T-helper 9 cell (primary cell): ENCODE measurements around the gene FCHO1.
"Not testable (repeated sequence)": the region's sequence is repeated elsewhere in the genome, so short reads cannot be mapped to it uniquely, and the experiment has no call there.

ENCODE experiments used
- DNase-seq: peaks from one replicate; pipeline ENCODE4 v3.0.0-alpha.2; 2020

The FCHO1 gene

DNA sequence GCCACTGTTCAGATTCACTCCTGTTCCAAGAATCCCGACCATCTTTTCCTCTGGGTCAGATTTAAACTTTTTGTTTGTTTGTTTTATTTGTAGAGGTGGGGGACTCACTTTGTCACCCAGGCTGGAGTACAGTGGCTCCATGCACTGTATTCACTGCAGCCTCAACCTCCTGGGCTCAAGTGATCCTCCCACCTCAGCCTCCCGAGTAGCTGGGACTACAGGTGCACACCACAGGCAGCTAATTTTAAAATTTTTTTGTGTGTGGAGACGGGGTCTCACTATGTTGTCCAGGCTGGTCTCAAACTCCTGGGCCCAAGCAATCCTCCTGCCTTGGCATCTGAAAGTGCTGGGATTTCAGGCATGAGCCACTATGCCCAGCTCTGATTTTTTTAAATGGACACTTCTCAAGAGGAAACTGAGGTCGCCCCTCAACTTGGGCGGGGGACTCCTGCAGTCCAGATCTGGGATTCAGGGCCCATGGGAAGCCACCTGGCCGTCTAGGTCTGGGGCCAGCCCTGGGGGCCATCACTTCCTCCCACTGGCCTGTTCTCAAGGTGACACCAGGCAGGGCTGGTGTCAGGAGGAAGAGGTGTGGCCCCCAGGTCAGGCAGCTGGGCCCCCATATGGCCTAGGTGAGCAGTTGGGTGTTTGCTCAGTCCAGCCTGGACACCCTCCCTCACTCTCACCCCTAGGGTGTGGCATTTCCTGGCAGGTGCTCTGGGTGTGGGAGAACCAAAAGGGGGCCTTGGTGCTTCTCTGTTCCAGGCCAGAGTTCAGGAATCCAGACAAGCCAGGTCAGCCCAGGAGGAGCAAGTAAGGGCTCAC lies 44.9 kb downstream of the FCHO1 start:
- no peak for DNase-seq

DNA sequence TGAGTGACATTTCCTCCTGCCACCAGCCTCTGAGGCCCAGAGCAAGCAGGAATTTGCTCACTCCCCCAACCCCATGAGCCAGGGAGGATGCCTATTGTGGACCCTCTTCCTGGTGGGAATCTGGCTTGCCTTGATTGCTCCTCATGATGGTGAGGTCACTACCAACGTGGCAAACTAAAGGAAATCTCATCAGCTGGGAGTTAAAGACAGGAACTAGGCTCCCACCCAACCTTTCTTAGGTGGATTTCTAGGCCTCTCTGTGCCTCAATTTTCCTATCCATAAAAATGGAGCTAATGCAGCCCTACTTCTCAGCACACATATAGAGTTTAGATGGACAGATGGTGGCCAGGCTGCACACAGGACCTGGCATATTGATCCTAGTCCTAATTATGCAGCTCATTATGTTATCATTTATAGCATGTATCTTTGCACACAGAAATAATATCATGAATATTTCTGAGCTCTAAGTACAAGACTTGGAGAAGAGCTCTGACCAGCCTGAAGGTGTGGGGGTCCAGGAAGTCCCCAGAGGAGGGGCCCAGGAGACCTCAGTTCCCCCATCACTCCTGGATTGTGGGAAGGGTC lies 45.7 kb downstream of the FCHO1 start:
- no peak for DNase-seq

DNA sequence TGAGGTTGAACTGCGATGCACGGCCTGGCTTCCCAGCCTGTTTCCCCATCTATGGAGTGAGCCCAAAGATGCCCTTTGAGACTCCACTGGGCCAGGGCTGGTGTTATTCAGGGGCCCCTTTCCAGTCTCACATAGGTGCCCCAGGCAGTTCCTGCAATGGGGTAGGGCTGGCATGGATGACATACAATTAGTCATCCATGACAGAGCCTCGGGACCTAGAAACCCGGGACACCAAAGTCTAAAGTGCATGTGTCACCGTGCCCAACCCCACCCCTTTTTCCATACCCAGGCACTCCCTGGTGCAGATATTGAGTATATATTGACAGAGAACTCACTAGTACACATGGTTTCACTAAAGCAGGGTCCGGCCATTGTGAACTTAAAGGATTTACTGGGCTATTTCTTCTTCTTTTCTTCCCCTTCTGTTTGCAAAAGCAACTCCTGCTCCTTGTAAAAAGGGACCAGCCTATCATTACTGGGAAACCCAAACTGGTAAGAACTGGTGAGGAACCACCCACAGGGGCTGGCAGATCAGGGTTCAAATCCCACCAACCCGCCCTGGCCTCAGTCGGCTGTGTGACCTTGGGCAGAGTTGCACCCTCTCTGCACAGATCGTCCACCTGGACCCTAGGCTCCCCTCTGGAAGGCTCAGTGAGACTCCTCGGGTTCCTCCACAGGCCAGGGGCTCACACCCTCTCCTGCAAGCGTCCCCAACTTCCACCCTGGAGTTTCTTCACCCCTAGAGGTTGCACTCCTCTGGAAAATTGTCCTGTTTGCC lies 46.3 kb downstream of the FCHO1 start:
- DNase-seq: no peak

DNA sequence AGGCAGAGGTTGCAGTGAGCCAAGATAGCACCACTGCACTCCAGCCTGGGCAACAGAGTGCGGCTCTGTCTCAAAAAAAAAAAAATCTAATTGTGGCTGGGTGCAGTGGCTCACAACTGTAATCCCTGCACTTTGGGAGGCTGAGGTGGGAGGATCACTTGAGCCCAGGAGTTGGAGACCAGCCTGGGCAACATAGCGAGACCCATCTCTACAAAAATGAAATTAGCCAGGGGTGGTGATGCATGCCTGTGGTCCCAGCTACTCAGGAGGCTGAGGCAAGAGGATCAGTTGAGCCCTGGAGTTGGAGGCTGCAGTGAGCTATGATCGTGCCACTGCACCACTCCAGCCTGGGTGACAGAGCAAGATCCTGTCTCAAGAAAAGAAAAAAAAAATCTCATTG lies 47.3 kb downstream of the FCHO1 start:
- DNase-seq: not testable (repeated sequence)

DNA sequence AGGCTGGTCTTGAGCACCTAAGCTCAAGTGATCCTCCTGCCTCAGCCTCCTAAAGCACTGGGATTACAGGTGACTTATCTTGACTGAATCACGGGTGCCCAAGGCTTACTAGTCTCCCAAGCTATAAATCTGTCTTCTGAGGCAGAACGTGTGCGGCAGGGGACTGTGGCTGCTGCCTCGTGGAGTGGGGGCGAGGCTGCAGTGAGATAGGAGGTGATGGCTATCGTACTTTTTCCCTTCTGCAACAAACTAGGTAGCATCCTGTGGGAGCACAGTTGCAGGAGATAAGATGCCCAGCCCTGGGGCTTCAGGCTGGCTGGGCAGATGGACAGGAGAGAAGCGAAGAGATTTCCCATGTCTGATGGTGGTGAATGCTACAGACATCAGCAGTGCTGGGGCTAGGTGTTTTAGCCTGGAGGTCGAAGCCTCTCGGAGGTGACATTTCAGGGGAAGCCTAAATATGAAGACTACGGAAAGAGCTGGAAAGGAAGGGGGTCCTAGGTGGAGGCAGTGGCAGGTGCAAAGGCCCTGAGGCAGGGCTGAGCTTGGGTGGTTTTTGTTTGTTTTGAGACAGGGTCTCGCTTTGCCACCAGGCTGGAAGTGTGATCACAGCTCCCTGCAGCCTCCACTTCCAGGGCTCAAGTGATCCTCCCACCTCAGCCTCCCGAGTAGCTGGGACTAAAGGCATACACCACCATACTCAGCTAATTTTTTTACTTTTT lies 51.0 kb downstream of the FCHO1 start:
- DNase-seq: no peak

DNA sequence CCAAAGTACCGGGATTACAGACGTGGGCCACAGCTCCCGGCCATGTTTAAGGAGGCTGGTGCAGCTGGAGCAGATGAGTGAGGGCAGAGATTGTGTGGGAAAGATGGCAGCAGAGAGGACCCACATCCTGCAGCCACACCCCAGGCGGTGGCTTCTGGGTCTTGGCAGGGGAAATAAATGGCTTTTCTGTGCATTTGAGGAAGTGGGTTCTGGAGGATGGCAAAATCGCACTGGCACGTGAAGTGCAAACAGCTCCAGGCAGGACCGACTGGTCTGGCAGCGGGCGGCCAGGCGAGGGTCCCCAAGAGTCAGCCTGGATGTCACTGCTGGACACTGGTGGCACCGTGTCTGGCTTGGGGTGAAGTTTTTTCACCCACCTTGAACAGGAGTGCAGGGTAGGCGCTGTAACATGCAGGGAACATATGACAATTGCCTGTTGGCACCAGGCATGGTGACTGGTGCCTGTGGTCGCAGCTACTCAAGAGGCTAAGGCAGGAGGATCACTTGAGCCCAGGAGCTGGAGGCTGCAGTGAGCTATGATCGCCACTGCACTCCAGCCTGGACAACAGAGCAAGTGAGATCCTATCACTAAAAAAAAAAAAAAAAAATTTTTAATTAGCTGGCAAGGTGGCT lies 52.1 kb downstream of the FCHO1 start:
- DNase-seq: no peak

DNA sequence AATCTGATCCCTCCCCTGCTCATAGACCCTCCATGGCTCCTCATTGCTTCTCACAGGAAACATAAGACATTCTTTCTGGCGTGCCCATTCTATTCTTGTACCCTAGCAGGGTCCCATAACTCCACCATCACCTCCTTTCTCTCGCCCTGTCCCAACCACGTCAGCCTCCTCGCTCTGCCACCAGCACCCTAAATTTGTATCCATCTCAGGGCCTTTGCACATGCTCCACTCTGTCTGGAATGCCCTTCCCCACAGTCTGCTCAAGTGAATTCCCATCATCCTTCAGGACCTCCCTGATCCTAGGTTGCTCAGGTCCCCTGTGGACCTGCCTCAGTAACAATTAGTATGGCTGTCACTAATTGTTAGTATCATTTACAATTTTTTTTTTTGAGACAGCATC lies 54.1 kb downstream of the FCHO1 start:
- no peak for DNase-seq

DNA sequence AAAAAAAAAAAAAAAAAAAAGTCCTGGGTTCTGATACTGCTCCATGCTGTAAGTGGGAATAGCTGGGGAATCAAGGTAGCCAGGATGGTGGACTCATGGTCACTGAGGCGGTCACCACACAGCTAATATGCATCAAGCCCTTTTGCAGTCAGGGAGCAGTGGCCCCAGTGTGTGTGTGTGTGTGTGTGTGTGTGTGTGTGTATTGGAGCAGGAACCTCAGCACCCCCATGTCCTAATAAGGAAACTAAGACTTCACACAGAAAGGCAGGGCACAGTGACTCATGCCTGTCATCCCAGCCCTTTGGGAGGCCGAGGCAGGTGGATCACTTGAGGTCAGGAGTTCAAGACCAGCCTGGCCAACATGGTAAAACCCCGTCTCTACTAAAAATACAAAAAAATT lies 55.7 kb downstream of the FCHO1 start:
- DNase-seq: no peak

DNA sequence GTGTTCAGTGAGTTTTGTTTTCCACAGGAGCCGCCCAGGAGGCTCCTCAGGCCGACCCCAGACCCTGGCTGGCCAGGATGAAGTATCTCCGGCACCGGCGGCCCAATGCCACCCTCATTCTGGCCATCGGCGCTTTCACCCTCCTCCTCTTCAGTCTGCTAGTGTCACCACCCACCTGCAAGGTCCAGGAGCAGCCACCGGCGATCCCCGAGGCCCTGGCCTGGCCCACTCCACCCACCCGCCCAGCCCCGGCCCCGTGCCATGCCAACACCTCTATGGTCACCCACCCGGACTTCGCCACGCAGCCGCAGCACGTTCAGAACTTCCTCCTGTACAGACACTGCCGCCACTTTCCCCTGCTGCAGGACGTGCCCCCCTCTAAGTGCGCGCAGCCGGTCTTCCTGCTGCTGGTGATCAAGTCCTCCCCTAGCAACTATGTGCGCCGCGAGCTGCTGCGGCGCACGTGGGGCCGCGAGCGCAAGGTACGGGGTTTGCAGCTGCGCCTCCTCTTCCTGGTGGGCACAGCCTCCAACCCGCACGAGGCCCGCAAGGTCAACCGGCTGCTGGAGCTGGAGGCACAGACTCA lies 56.5 kb downstream of the FCHO1 start:
- no peak for DNase-seq

DNA sequence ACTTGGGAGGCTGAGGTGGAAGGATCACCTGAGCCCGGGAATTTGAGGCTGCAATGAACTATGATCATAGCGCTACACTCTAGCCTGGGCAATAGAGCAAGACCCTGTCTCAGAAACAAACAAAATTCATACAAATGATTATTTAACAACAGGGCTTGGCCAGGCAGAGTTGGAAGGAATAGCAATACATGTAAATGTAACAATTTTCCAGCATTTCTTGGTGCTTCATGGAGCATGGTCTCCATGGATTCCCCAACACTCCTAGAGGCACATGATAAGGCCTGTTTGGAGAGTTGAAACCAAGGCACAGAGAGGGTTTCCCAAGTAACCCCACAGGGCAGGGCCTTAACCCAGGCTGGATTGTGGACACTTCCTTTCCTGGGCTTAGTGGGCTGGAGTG lies 59.8 kb downstream of the FCHO1 start:
- DNase-seq: no peak

DNA sequence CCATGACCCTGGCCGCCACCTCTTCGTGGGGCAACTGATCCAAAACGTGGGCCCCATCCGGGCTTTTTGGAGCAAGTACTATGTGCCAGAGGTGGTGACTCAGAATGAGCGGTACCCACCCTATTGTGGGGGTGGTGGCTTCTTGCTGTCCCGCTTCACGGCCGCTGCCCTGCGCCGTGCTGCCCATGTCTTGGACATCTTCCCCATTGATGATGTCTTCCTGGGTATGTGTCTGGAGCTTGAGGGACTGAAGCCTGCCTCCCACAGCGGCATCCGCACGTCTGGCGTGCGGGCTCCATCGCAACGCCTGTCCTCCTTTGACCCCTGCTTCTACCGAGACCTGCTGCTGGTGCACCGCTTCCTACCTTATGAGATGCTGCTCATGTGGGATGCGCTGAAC lies 60.4 kb downstream of the FCHO1 start:
- DNase-seq: no peak

DNA sequence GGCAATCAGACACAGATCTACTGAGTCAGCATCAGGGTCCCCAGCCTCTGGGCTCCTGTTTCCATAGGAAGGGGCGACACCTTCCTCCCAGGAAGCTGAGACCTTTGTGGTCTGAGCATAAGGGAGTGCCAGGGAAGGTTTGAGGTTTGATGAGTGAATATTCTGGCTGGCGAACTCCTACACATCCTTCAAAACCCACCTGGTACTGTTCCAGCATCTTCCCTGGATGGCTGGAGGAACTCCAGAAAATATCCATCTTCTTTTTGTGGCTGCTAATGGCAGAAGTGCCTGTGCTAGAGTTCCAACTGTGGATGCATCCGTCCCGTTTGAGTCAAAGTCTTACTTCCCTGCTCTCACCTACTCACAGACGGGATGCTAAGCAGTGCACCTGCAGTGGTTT lies 60.8 kb downstream of the FCHO1 start:
- DNase-seq: no peak

DNA sequence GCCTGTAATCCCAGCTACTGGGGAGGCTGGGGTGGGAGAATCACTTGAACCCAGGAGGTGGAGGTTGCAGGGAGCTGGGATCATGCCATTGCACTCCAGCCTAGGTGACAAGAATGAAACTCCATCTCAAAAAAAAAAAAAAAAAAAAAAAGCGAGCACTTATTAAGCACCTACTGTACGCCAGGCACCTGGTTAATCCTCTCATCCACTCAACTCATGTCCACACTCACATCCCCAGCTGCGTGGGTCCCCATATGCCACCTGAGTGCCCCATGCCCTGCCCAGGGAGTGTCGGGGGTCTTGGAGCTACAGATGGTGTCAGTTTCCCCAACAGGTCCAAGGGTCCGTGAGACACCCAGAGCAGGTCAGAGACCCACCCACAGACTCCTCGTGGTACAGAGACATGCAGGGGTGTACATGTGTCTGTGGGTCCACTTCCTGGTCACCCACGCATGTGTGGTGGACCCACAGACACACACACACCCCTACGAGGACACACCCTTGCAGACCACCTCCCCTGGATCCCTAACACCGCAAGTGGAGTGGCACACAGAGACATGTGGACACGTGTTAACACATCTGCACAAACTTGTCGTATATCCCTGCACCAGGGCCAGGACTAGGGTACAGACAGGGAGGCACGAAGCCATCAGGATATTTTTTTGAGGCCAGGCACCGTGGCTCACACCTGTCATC lies 66.5 kb downstream of the FCHO1 start:
- DNase-seq: no peak

DNA sequence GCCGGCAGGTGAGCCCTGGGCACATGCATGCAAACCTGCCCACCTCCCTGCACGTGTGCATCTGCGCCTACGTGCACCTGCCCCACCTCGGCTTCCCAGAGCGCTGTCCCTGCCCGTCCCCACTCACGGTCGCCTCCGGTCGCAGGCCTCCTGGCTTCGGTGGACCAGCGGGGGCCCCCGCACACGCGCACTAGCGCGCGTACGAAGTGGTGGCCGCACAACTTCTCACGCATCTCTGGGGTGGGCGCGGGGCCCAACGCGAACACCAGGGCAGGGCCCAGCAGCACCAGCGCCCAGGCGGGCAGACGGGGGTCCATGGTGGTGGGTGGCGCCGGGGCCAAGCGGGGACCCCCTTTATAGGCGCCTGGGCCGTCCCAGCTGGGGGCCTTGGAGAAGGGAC lies 69.9 kb downstream of the FCHO1 start, which contains the start of gene INSL3:
Gene INSL3 (minus strand): TSS at position 330 of the 400 bp plus-strand sequence. CDS start 13 bp downstream, at position 317.
- no peak for DNase-seq

DNA sequence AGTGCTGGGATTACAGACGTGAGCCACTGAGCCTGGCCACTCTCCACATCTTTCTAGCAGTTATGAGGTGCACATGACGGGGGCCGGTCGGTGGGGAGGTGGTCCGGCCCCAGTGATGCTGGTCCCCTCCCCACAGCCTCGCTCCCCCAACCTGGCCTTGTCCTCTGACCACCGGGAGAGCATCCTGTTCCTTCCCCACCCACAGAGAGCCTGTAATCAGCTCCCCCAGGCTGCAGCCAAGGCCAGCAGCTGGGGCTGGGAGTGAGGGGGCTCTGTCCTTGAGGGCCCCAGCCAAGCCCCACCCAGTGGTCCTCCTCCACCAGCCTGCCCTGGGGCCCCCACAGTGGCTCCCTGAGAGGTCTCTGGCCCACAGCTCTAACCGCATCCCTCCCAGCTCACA lies 73.1 kb downstream of the FCHO1 start:
- DNase-seq: no peak

DNA sequence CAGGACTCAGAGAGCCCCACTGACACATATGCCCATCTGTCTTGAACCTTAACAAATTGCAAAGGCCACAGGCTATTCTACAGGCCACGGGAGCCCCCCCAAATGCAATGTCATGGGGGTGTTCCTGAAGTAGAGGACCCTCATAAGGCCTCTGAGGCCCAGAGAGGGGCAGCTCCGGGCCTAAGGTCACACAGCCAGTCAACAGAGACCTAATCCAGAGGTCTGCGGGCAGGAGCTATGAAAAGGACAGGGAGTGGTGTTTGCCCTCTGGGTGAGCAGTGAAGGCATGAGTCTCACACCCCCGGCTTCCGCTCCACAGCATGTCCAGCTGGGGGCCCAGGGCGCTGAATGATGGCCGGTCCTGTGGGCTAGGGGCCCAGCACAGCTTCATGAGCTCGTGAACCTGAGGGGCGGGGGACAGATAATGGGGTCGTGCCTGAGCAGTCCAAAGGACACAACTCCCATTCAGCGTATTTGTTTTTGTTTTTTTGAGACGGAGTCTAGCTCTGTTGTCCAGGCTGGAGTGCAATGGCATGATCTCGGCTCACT lies 75.3 kb downstream of the FCHO1 start:
- DNase-seq: no peak

DNA sequence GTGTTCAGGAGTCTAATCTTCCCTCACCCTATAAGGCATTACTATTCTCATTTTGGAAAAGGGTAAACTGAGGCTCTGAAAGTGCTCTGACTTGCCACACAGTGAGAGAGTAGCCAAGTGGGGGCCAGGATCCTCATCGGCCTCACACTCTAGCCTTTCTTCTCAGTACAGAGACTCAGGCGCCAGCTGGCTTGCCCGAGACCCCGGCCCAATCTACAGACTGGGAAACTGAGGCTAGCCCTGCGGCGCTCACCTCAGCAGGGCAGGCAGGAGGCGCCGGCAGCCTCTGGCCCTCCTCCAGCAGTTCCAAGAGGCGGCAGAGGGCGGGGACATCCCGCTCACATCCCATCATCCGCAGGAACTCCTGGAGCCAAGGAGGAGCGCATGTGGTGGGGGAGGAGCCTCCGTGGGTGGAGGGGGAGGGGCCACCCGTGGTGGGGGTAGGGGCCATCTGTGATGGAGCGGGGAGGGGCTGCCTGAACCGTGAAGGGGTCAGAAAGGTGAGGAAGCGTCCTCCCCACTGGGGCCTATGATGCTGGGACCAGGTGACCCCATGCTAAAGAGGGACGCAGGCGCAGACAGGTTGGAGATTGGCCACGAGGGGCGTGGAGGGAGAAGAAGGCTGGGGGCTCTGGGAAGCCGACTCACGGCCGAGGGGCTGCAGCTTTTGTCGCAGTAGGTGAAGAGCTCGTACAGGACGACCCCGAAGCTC lies 78.7 kb downstream of the FCHO1 start:
- DNase-seq: no peak

DNA sequence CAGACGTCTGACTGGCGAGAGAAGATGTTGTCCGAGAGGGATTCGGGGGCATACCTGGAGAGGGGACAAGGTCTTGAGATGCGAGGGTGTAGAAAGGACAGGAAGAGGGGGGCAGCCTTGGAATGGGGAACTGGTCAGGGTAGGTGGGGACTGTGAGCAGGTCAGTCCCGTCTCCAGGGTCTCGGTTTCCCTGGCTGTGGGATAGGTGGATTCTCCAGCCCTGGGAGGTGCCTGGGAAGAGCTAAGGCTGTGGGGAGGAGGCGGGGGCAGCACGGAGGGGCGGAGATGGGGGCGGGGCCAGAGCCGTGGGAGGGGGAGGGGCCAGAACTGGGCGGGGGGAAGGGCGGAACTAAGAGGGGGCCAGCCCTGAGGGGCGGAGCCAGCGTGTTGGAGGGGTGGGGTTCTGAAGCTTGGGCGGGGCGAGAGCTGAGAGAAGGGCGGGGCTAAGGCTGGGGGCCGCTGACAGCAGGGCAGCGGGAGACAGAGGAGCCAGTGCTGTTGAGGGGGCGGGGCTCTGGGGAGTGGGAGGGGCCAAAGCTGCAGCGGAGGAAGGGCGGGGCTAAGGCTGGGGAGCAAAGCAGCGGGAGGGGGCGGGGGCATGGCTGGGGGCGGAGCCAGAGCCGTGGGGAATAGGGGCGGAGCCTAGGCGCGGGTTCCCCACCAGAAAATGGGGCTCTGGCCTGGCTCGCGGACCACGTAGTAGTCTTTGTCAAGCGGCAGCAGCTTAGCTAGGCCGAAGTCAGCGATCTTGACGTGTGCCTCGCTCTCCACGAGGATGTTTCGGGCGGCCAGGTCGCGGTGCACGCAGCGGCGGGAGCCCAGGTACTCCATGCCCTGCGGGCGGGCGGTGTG lies 79.5 kb downstream of the FCHO1 start:
- peak; percentile 19 for DNase-seq

DNA sequence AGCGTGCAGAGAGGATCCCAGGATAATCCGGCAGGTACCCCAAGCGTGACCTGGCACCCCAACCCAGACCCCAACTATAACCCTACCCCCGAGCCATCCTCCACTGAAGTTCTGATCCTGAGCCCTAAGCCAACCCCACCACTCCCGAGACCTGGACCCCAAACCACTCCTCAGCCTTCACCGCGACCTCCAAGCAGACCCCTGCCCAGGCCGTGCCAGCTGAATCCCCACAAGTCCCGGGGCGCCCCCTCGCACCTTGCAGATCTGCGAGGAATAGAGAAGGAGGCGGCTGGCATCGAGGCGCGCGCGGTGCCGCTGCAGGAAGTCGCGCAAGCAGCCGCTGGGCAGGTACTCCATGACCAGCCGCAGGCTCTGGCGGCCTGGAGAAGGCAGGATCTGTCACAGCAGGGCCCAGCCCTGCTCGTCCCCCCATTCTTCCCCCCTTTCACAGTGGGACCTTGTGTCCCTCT lies 80.2 kb downstream of the FCHO1 start:
- DNase-seq: no peak
